H9 (cell line): ENCODE measurements around the gene POFUT2. TPM values are rescaled to one million over a fixed set of nuclear protein-coding genes. Genes with fewer than 3 reads are reported as not detected.
A peak's percentile ranks its signal among the peaks of the same experiment; 100 is the strongest.

ENCODE experiments used
- DNase-seq: peaks from one replicate; pipeline ENCODE4 v3.0.0-alpha.2; 2017
- H2AFZ ChIP-seq: one replicate; pipeline ENCODE4 v1.6.1; 2013; ENCODE audit warnings: mild to moderate bottlenecking, low read length, control low read depth, moderate library complexity
- H2AK5ac ChIP-seq: 2 replicates; pipeline ENCODE4 v1.6.1; 2013; ENCODE audit warnings: low read length, control low read depth, mixed read lengths; ENCODE audit not compliant: insufficient read length
- H2BK120ac ChIP-seq: one replicate; pipeline ENCODE4 v1.6.1; 2013; ENCODE audit warnings: low read depth, mild to moderate bottlenecking, low read length, control low read depth, inconsistent platforms; ENCODE audit not compliant: poor library complexity, severe bottlenecking
- H2BK12ac ChIP-seq: 2 replicates; pipeline ENCODE4 v1.6.1; 2013; ENCODE audit warnings: low read length, control low read depth, mixed read lengths, low read depth; ENCODE audit not compliant: insufficient read length
- H2BK15ac ChIP-seq: 2 replicates; pipeline ENCODE4 v1.6.1; 2013; ENCODE audit warnings: low read depth, low read length, control low read depth
- H2BK20ac ChIP-seq: one replicate; pipeline ENCODE4 v1.6.1; 2013; ENCODE audit warnings: low read depth, mild to moderate bottlenecking, low read length, control low read depth, inconsistent platforms; ENCODE audit not compliant: poor library complexity, severe bottlenecking
- H2BK5ac ChIP-seq: 2 replicates; pipeline ENCODE4 v1.6.1; 2013; ENCODE audit warnings: low read length, control low read depth, mixed read lengths; ENCODE audit not compliant: insufficient read length
- H3K14ac ChIP-seq: 2 replicates; pipeline ENCODE4 v1.6.1; 2013; ENCODE audit warnings: low read length, control low read depth; ENCODE audit not compliant: insufficient read depth
- H3K18ac ChIP-seq: 2 replicates; pipeline ENCODE4 v1.6.1; 2013; ENCODE audit warnings: low read depth, mild to moderate bottlenecking, mixed read lengths, low read length, control low read depth; ENCODE audit not compliant: insufficient read length
- H3K23ac ChIP-seq: 2 replicates; pipeline ENCODE4 v1.6.1; 2013; ENCODE audit warnings: low read length, control low read depth, mixed read lengths, low read depth; ENCODE audit not compliant: insufficient read length
- H3K23me2 ChIP-seq: 2 replicates; pipeline ENCODE4 v1.6.1; 2013; ENCODE audit warnings: low read depth, mild to moderate bottlenecking, mixed read lengths, low read length, control low read depth; ENCODE audit not compliant: insufficient read length, poor library complexity, severe bottlenecking
- H3K27ac ChIP-seq: 2 replicates; pipeline ENCODE4 v1.5.1; 2013; ENCODE audit warnings: low read length, control low read depth, mixed read lengths, low read depth; ENCODE audit not compliant: insufficient read length
- H3K27me3 ChIP-seq: 2 replicates; pipeline ENCODE4 v1.6.1; 2013; ENCODE audit warnings: low read length, control low read depth, inconsistent platforms; ENCODE audit not compliant: insufficient read depth
- H3K4ac ChIP-seq: 2 replicates; pipeline ENCODE4 v1.6.1; 2013; ENCODE audit warnings: low read depth, mild to moderate bottlenecking, control low read depth, inconsistent platforms, low read length, moderate library complexity
- H3K4me1 ChIP-seq: 2 replicates; pipeline ENCODE4 v1.6.1; 2013; ENCODE audit warnings: low read length, control low read depth, inconsistent platforms; ENCODE audit not compliant: insufficient read depth
- H3K4me2 ChIP-seq: 2 replicates; pipeline ENCODE4 v1.6.1; 2013; ENCODE audit warnings: low read length, control low read depth, mixed read lengths; ENCODE audit not compliant: insufficient read length, insufficient read depth
- H3K56ac ChIP-seq: 2 replicates; pipeline ENCODE4 v1.6.1; 2013; ENCODE audit warnings: low read depth, mild to moderate bottlenecking, mixed read lengths, low read length, control low read depth; ENCODE audit not compliant: insufficient read length
- H3K79me1 ChIP-seq: 2 replicates; pipeline ENCODE4 v1.6.1; 2013; ENCODE audit warnings: low read depth, mild to moderate bottlenecking, moderate library complexity, low read length, control low read depth, inconsistent platforms; ENCODE audit not compliant: insufficient read depth, poor library complexity, severe bottlenecking
- H3K79me2 ChIP-seq: 2 replicates; pipeline ENCODE4 v1.6.1; 2013; ENCODE audit warnings: low read length, control low read depth, inconsistent platforms; ENCODE audit not compliant: insufficient read depth
- H3K9ac ChIP-seq: 2 replicates; pipeline ENCODE4 v1.6.1; 2013; ENCODE audit warnings: low read length, control low read depth, mixed read lengths; ENCODE audit not compliant: insufficient read length; ENCODE audit errors: extremely low read depth
- H3K9me3 ChIP-seq: one replicate; pipeline ENCODE4 v1.6.1; 2013; ENCODE audit warnings: low read depth, low read length, inconsistent platforms; ENCODE audit not compliant: control insufficient read depth
- H3T11ph ChIP-seq: one replicate; pipeline ENCODE4 v1.6.1; 2013; ENCODE audit warnings: mild to moderate bottlenecking, low read length, control low read depth, inconsistent platforms
- H4K20me1 ChIP-seq: one replicate; pipeline ENCODE4 v1.6.1; 2013; ENCODE audit not compliant: control insufficient read depth, insufficient read length, insufficient read depth
- H4K5ac ChIP-seq: 2 replicates; pipeline ENCODE4 v1.6.1; 2013; ENCODE audit warnings: low read depth, mild to moderate bottlenecking, mixed read lengths, low read length, control low read depth; ENCODE audit not compliant: insufficient read length
- H4K8ac ChIP-seq: replicated peaks from 2 replicates; pipeline ENCODE4 v1.6.1; 2013; ENCODE audit warnings: low read length, control low read depth, mixed read lengths, low read depth; ENCODE audit not compliant: insufficient read length
- H4K91ac ChIP-seq: 2 replicates; pipeline ENCODE4 v1.6.1; 2013; ENCODE audit warnings: low read depth, mild to moderate bottlenecking, moderate library complexity, mixed read lengths, low read length, control low read depth; ENCODE audit not compliant: insufficient read length
- H3K27ac Mint-ChIP-seq, 3 experiments: 2 replicates in 2 of 3; 3 replicates in 1 of 3; pipeline ENCODE4 v1.8.0; 2020 to 2021; ENCODE audit warnings: mixed read lengths in 3 of 3, mild to moderate bottlenecking in 1 of 3, moderate library complexity in 1 of 3
- H3K27me3 Mint-ChIP-seq: 2 replicates; pipeline ENCODE4 v1.8.0; 2021; ENCODE audit warnings: low read depth, mild to moderate bottlenecking, moderate library complexity, mixed read lengths
- H3K36me3 Mint-ChIP-seq, 3 experiments: 2 replicates in 2 of 3; 3 replicates in 1 of 3; pipeline ENCODE4 v1.8.0; 2020 to 2021; ENCODE audit warnings: low read depth in 3 of 3, mixed read lengths in 3 of 3; ENCODE audit not compliant: insufficient read depth in 1 of 3
- H3K4me1 Mint-ChIP-seq, 2 experiments: 2 replicates each; pipeline ENCODE4 v1.8.0; 2020; ENCODE audit warnings: mixed read lengths in 2 of 2
- H3K4me3 Mint-ChIP-seq, 2 experiments: 2 replicates in 1 of 2; 3 replicates in 1 of 2; pipeline ENCODE4 v1.8.0; 2020 to 2021; ENCODE audit warnings: mild to moderate bottlenecking in 2 of 2, mixed read lengths in 2 of 2, moderate library complexity in 1 of 2
- H3K9me3 Mint-ChIP-seq, 2 experiments: 2 replicates in 1 of 2; 3 replicates in 1 of 2; pipeline ENCODE4 v1.8.0; 2020; ENCODE audit warnings: mild to moderate bottlenecking in 2 of 2, mixed read lengths in 2 of 2, moderate library complexity in 1 of 2
- WGBS: extraction: QIAGEN DNeasy Blood & Tissue Kit; methylation state at CpG from one replicate; pipeline ENCODE4 v1.1.7; 2013; ENCODE audit warnings: missing lambda C conversion rate, low lambda C conversion rate, mixed read lengths; ENCODE audit not compliant: insufficient read length; ENCODE audit errors: extremely low coverage; 5-methylcytosine and 5-hydroxymethylcytosine counted together
- total RNA-seq: library from RNA; stranded (reverse); gene quantifications from 2 replicates; pipeline ENCODE4 v1.2.1, GENCODE V29; 2021
- TF ChIP-seq, protein P1 (sequence below): fragments of 200-600 bp; sonication (generic); conservative IDR thresholded peaks from 3 replicates; pipeline ENCODE4 v1.8.0; 2021; ENCODE audit warnings: antibody characterized with exemption, mild to moderate bottlenecking

POFUT2 gene
- total RNA-seq, 1 experiment from 2014 or later = 34.8 TPM

- Mint-ChIP-seq H3K9me3 (peaks cover 2 to 4% of the 10 kb centered on the region in 2 experiments; a peak in 3 of 5 replicates), H3K27ac (no peak overlapping the region), H3K27me3 (no peaks in the 10 kb centered on the region), H3K36me3 (peaks cover 25 to 36% (median 35%) of the 10 kb centered on the region in 3 experiments), H3K4me3 (no peak overlapping the region), H3K4me1 (no peaks in the 10 kb centered on the region)
- Histone ChIP-seq H4K20me1 (no peaks in the 10 kb centered on the region), H3K14ac (no peak overlapping the region), H3K4me1 (no peaks in the 10 kb centered on the region), H2BK15ac (no peak overlapping the region), H3K9ac (no peak overlapping the region), H3K27ac (no peak overlapping the region), H3K4ac (no peak overlapping the region), H3K4me2 (no peak overlapping the region), H3K27me3 (no peaks in the 10 kb centered on the region), H2BK20ac (no peak overlapping the region), H2AK5ac (no peak overlapping the region), H4K8ac (no peak overlapping the region), H2BK12ac (no peak overlapping the region), H3K23me2 (no peaks in the 10 kb centered on the region), H2AFZ (no peak overlapping the region), H4K5ac (no peak overlapping the region), H3K79me1 (no peaks in the 10 kb centered on the region), H3K23ac (no peak overlapping the region), H2BK5ac (no peak overlapping the region), H2BK120ac (no peak overlapping the region), H3K79me2 (no peaks in the 10 kb centered on the region), H4K91ac (no peak overlapping the region), H3K56ac (no peak overlapping the region), H3K18ac (no peak overlapping the region), H3K9me3 (no peaks in the 10 kb centered on the region), H3T11ph (no peak overlapping the region)
- DNase-seq = peak; percentile 7
- WGBS = no CpG with 5 or more reads among the region's 13 CpGs
- TF ChIP-seq, protein P1, sequence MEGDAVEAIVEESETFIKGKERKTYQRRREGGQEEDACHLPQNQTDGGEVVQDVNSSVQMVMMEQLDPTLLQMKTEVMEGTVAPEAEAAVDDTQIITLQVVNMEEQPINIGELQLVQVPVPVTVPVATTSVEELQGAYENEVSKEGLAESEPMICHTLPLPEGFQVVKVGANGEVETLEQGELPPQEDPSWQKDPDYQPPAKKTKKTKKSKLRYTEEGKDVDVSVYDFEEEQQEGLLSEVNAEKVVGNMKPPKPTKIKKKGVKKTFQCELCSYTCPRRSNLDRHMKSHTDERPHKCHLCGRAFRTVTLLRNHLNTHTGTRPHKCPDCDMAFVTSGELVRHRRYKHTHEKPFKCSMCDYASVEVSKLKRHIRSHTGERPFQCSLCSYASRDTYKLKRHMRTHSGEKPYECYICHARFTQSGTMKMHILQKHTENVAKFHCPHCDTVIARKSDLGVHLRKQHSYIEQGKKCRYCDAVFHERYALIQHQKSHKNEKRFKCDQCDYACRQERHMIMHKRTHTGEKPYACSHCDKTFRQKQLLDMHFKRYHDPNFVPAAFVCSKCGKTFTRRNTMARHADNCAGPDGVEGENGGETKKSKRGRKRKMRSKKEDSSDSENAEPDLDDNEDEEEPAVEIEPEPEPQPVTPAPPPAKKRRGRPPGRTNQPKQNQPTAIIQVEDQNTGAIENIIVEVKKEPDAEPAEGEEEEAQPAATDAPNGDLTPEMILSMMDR = no peak
Observed at GRCh38 chr21:45269861-45270260, 17.8 kb downstream of the POFUT2 start.
